ENCODE data around the gene POU2F3.
A peak's percentile ranks its signal among the peaks of the same experiment; 100 is the strongest.

The POU2F3 gene

GRCh38 chr11:120284272-120284671 lies 44.3 kb downstream of the POU2F3 start:
- TF ChIP-seq POLR2A (IDR thresholded peaks at IDR 0.05; ENCODE audit: low read length) (no peak), GATA1 (IDR thresholded peaks at IDR 0.05; ENCODE audit: low read depth, low read length) (no peak)
- no peak for DNase-seq

GRCh38 chr11:120285256-120285655 lies 45.3 kb downstream of the POU2F3 start:
- DNase-seq, result no peak
- TF ChIP-seq POLR2A (IDR thresholded peaks at IDR 0.05; ENCODE audit: low read length) (no peak), GATA1 (IDR thresholded peaks at IDR 0.05; ENCODE audit: low read depth, low read length) (no peak)

- TF ChIP-seq POLR2A (IDR thresholded peaks at IDR 0.05; ENCODE audit: low read length), result no peak
- TF ChIP-seq GATA1 (IDR thresholded peaks at IDR 0.05; ENCODE audit: low read depth, low read length), result no peak
Measured at GRCh38 chr11:120288021-120288420, 48.1 kb downstream of the POU2F3 start.

GRCh38 chr11:120289426-120289825 lies 49.5 kb downstream of the POU2F3 start:
- TF ChIP-seq GATA1 (IDR thresholded peaks at IDR 0.05; ENCODE audit: low read depth, low read length) (no peak), POLR2A (IDR thresholded peaks at IDR 0.05; ENCODE audit: low read length) (no peak)
- DNase-seq, result no peak

More at GRCh38 chr11:120288021-120288420, 48.1 kb downstream of the POU2F3 start:
- DNase-seq, result no peak

GRCh38 chr11:120290956-120291355 lies 51.0 kb downstream of the POU2F3 start:
- DNase-seq, result no peak
- TF ChIP-seq POLR2A (IDR thresholded peaks at IDR 0.05; ENCODE audit: low read length), result no peak

- DNase-seq, result no peak
- TF ChIP-seq POLR2A (IDR thresholded peaks at IDR 0.05; ENCODE audit: low read length) (no peak), GATA1 (IDR thresholded peaks at IDR 0.05; ENCODE audit: low read depth, low read length) (no peak)
Measured at GRCh38 chr11:120293038-120293800, 53.3 kb downstream of the POU2F3 start.

- no peak for DNase-seq
Measured at GRCh38 chr11:120294096-120294495, 54.2 kb downstream of the POU2F3 start.

GRCh38 chr11:120295099-120295498 lies 55.2 kb downstream of the POU2F3 start:
- no peak for DNase-seq
- TF ChIP-seq GATA1 (IDR thresholded peaks at IDR 0.05; ENCODE audit: low read depth, low read length), result no peak

More at GRCh38 chr11:120294096-120294495, 54.2 kb downstream of the POU2F3 start:
- TF ChIP-seq GATA1 (IDR thresholded peaks at IDR 0.05; ENCODE audit: low read depth, low read length) (no peak), POLR2A (IDR thresholded peaks at IDR 0.05; ENCODE audit: low read length) (no peak)

GRCh38 chr11:120296554-120296953 lies 56.6 kb downstream of the POU2F3 start:
- no peak for TF ChIP-seq POLR2A (IDR thresholded peaks at IDR 0.05; ENCODE audit: low read length)
- no peak for TF ChIP-seq GATA1 (IDR thresholded peaks at IDR 0.05; ENCODE audit: low read depth, low read length)

GRCh38 chr11:120298461-120298860 lies 58.5 kb downstream of the POU2F3 start:
- TF ChIP-seq POLR2A (IDR thresholded peaks at IDR 0.05; ENCODE audit: low read length) (no peak), GATA1 (IDR thresholded peaks at IDR 0.05; ENCODE audit: low read depth, low read length) (no peak)
- no peak for DNase-seq

More at GRCh38 chr11:120296554-120296953, 56.6 kb downstream of the POU2F3 start:
- DNase-seq, result no peak

GRCh38 chr11:120302001-120302805 lies 62.3 kb downstream of the POU2F3 start:
- no peak for TF ChIP-seq POLR2A (IDR thresholded peaks at IDR 0.05; ENCODE audit: low read length)
- TF ChIP-seq GATA1 (IDR thresholded peaks at IDR 0.05; ENCODE audit: low read depth, low read length), result no peak
- no peak for DNase-seq

GRCh38 chr11:120303004-120303637 lies 63.2 kb downstream of the POU2F3 start:
- DNase-seq, result peak; percentile 63 to 82
- TF ChIP-seq GATA1 (IDR thresholded peaks at IDR 0.05; ENCODE audit: low read depth, low read length) (no peak), POLR2A (IDR thresholded peaks at IDR 0.05; ENCODE audit: low read length) (no peak)

GRCh38 chr11:120304526-120304925 lies 64.6 kb downstream of the POU2F3 start:
- no peak for DNase-seq
- TF ChIP-seq POLR2A (IDR thresholded peaks at IDR 0.05; ENCODE audit: low read length) (no peak), GATA1 (IDR thresholded peaks at IDR 0.05; ENCODE audit: low read depth, low read length) (no peak)

- TF ChIP-seq POLR2A (IDR thresholded peaks at IDR 0.05; ENCODE audit: low read length) (no peak), GATA1 (IDR thresholded peaks at IDR 0.05; ENCODE audit: low read depth, low read length) (no peak)
- DNase-seq, result no peak
Measured at GRCh38 chr11:120305286-120305685, 65.3 kb downstream of the POU2F3 start.

Measured in erythroblast (primary cell).